Testis (tissue), 2 donors: Measurements from ENCODE around the gene GALNT15.

Experiments used
- CTCF ChIP-seq, 3 experiments: fragments of 450-650 bp in 2 of 3; fragments of 200-600 bp in 1 of 3; sonication (generic) in 1 of 3; IDR thresholded peaks; one replicate each; pipeline ENCODE4 v1.5.1; 2016 to 2019; ENCODE audit warnings: antibody characterized with exemption in 3 of 3, mild to moderate bottlenecking in 2 of 3, moderate library complexity in 1 of 3
- POLR2A ChIP-seq: fragments of 450-650 bp; IDR thresholded peaks from one replicate; pipeline ENCODE4 v1.6.1; 2017; ENCODE audit warnings: antibody characterized with exemption, mild to moderate bottlenecking, moderate library complexity

GRCh38 chr3:16249336-16249735 lies 74.9 kb downstream of the GALNT15 start:
- TF ChIP-seq CTCF (IDR thresholded peaks at IDR 0.05) (peak in 2 of 3 experiments; percentile 12 to 21), POLR2A (no peak)
